HG03196 (cell line): ENCODE results near the gene PLEKHH3.
"Not testable (repeated sequence)": the region's sequence is repeated elsewhere in the genome, so short reads cannot be mapped to it uniquely, and the experiment has no call there.

Experiments used
- ATAC-seq: cut with Tn5 transposase; IDR thresholded peaks from one replicate; pipeline ENCODE4 v1.9.1; 2021; ENCODE audit not compliant: unreplicated experiment

Gene PLEKHH3

GRCh38 chr17:42672038-42672437 lies 4.8 kb downstream of the PLEKHH3 start:
- ATAC-seq: no peak

- ATAC-seq: no peak
Measured at GRCh38 chr17:42670789-42671657, 5.8 kb downstream of the PLEKHH3 start.

- ATAC-seq: no peak
Measured at GRCh38 chr17:42669977-42670788, 6.6 kb downstream of the PLEKHH3 start.

GRCh38 chr17:42669705-42669976 lies 7.2 kb downstream of the PLEKHH3 start:
- no peak for ATAC-seq

- no peak for ATAC-seq
Measured at GRCh38 chr17:42667088-42667951, 9.5 kb downstream of the PLEKHH3 start.

GRCh38 chr17:42666126-42666525 lies 10.7 kb downstream of the PLEKHH3 start:
- not testable (repeated sequence) for ATAC-seq

- no peak for ATAC-seq
Measured at GRCh38 chr17:42665581-42666001, 11.2 kb downstream of the PLEKHH3 start.

- ATAC-seq: no peak
Measured at GRCh38 chr17:42660692-42661345, 16.0 kb downstream of the PLEKHH3 start.

GRCh38 chr17:42659932-42660274 lies 16.9 kb downstream of the PLEKHH3 start:
- ATAC-seq: not testable (repeated sequence)

GRCh38 chr17:42659079-42659931 lies 17.5 kb downstream of the PLEKHH3 start, which contains the start of gene TUBG2:
TSS of gene TUBG2 (plus strand) at chr17:42659284. CDS start at chr17:42659504, 220 bp downstream.
- peak; percentile 48 for ATAC-seq

GRCh38 chr17:42657824-42658588 lies 18.8 kb downstream of the PLEKHH3 start:
- ATAC-seq: no peak

GRCh38 chr17:42655528-42655927 lies 21.3 kb downstream of the PLEKHH3 start:
- no peak for ATAC-seq

- ATAC-seq: no peak
Measured at GRCh38 chr17:42653179-42654124, 23.3 kb downstream of the PLEKHH3 start.

GRCh38 chr17:42651392-42651791 lies 25.4 kb downstream of the PLEKHH3 start:
- no peak for ATAC-seq

GRCh38 chr17:42647778-42648177 lies 29.0 kb downstream of the PLEKHH3 start:
- ATAC-seq: no peak

GRCh38 chr17:42642336-42642735 lies 34.5 kb downstream of the PLEKHH3 start:
- no peak for ATAC-seq

GRCh38 chr17:42640121-42640520 lies 36.7 kb downstream of the PLEKHH3 start:
- no peak for ATAC-seq

GRCh38 chr17:42639525-42640113 lies 37.2 kb downstream of the PLEKHH3 start:
- no peak for ATAC-seq
